ENCODE measurements around the gene NTNG2.

Gene NTNG2

GRCh38 chr9:132164604-132165362, 2.9 kb downstream of the NTNG2 start:
- no peaks in the 10 kb centered on the region for H3K9me3 ChIP-seq (ENCODE audit: insufficient read depth, low read length)
- TF ChIP-seq EZH2phosphoT487 (conservative IDR thresholded peaks at IDR 0.05; ENCODE audit: low read length) (no peak), CTCF (IDR thresholded peaks at IDR 0.05; ENCODE audit: insufficient read depth, low read length, poor library complexity, severe bottlenecking) (no peak)
- H3K27ac ChIP-seq (ENCODE audit: low read depth, low read length) = no peak overlapping the region
- no peaks in the 10 kb centered on the region for H4K20me1 ChIP-seq (ENCODE audit: low read depth, low read length)
- H3K79me2 ChIP-seq (ENCODE audit: insufficient read depth, low read length) = no peaks in the 10 kb centered on the region
- H3K27me3 ChIP-seq (ENCODE audit: low read length) = no peaks in the 10 kb centered on the region
- no peak overlapping the region for H3K4me2 ChIP-seq (ENCODE audit: low read depth, low read length, poor library complexity, severe bottlenecking)
- no peak overlapping the region for H3K9ac ChIP-seq (ENCODE audit: low read length)
- no peaks in the 10 kb centered on the region for H3K36me3 ChIP-seq (ENCODE audit: low read length)
- H3K4me3 ChIP-seq (ENCODE audit: insufficient read depth, low read length, poor library complexity, severe bottlenecking) = no peak overlapping the region
- H3F3A ChIP-seq (ENCODE audit: insufficient read depth) = no peaks in the 10 kb centered on the region
- H3K9me2 ChIP-seq (replicated peaks; ENCODE audit: insufficient read depth, low read length) = no peaks in the 10 kb centered on the region
- H2AFZ ChIP-seq (ENCODE audit: low read depth, low read length, severe bottlenecking) = no peak overlapping the region

GRCh38 chr9:132166599-132166998, 4.7 kb downstream of the NTNG2 start:
- H3K9me2 ChIP-seq (replicated peaks; ENCODE audit: insufficient read depth, low read length) = no peaks in the 10 kb centered on the region
- no peaks in the 10 kb centered on the region for H3K79me2 ChIP-seq (ENCODE audit: insufficient read depth, low read length)
- TF ChIP-seq EZH2phosphoT487 (conservative IDR thresholded peaks at IDR 0.05; ENCODE audit: low read length) (no peak), CTCF (IDR thresholded peaks at IDR 0.05; ENCODE audit: insufficient read depth, low read length, poor library complexity, severe bottlenecking) (peak; percentile 11)
- no peak overlapping the region for H3K4me2 ChIP-seq (ENCODE audit: low read depth, low read length, poor library complexity, severe bottlenecking)
- no peak overlapping the region for H3K4me3 ChIP-seq (ENCODE audit: insufficient read depth, low read length, poor library complexity, severe bottlenecking)
- no peaks in the 10 kb centered on the region for H3F3A ChIP-seq (ENCODE audit: insufficient read depth)
- no peak overlapping the region for H3K9ac ChIP-seq (ENCODE audit: low read length)
- H2AFZ ChIP-seq (ENCODE audit: low read depth, low read length, severe bottlenecking) = no peak overlapping the region
- H3K36me3 ChIP-seq (ENCODE audit: low read length) = no peaks in the 10 kb centered on the region
- no peaks in the 10 kb centered on the region for H3K9me3 ChIP-seq (ENCODE audit: insufficient read depth, low read length)
- H3K27ac ChIP-seq (ENCODE audit: low read depth, low read length) = no peak overlapping the region
- no peaks in the 10 kb centered on the region for H4K20me1 ChIP-seq (ENCODE audit: low read depth, low read length)
- no peaks in the 10 kb centered on the region for H3K27me3 ChIP-seq (ENCODE audit: low read length)

GRCh38 chr9:132167192-132167591, 5.3 kb downstream of the NTNG2 start:
- Histone ChIP-seq H3K79me2 (ENCODE audit: insufficient read depth, low read length) (no peaks in the 10 kb centered on the region), H3K4me3 (ENCODE audit: insufficient read depth, low read length, poor library complexity, severe bottlenecking) (no peak overlapping the region), H3K27ac (ENCODE audit: low read depth, low read length) (no peak overlapping the region), H3K9ac (ENCODE audit: low read length) (no peak overlapping the region), H4K20me1 (ENCODE audit: low read depth, low read length) (no peaks in the 10 kb centered on the region), H3K4me2 (ENCODE audit: low read depth, low read length, poor library complexity, severe bottlenecking) (no peak overlapping the region), H2AFZ (ENCODE audit: low read depth, low read length, severe bottlenecking) (no peak overlapping the region), H3K27me3 (ENCODE audit: low read length) (no peaks in the 10 kb centered on the region), H3F3A (ENCODE audit: insufficient read depth) (no peaks in the 10 kb centered on the region), H3K9me2 (replicated peaks; ENCODE audit: insufficient read depth, low read length) (no peaks in the 10 kb centered on the region), H3K9me3 (ENCODE audit: insufficient read depth, low read length) (no peaks in the 10 kb centered on the region), H3K36me3 (ENCODE audit: low read length) (no peaks in the 10 kb centered on the region)
- no peak for TF ChIP-seq CTCF (IDR thresholded peaks at IDR 0.05; ENCODE audit: insufficient read depth, low read length, poor library complexity, severe bottlenecking)
- TF ChIP-seq EZH2phosphoT487 (conservative IDR thresholded peaks at IDR 0.05; ENCODE audit: low read length) = no peak

Measured in SU-DHL-6 (cell line).